Neural cell (in vitro differentiated cells): ENCODE data around the gene DDI1. TPM values are rescaled to one million over a fixed set of nuclear protein-coding genes. Genes with fewer than 3 reads are reported as not detected.

ENCODE experiments used
- H2AFZ ChIP-seq: fragments of 200-600, 300-800 bp; sonication (generic), shearing (Covaris generic); 2 replicates; pipeline ENCODE4 v1.6.0; 2014; ENCODE audit warnings: low read depth, mild to moderate bottlenecking, antibody characterized with exemption, low read length, moderate library complexity
- H3F3A ChIP-seq: fragments of 200-600 bp; shearing (Covaris generic); 2 replicates; pipeline ENCODE4 v1.6.1; 2016; ENCODE audit warnings: mild to moderate bottlenecking, moderate library complexity, mixed read lengths, antibody characterized with exemption, low read length; ENCODE audit not compliant: insufficient read depth, poor library complexity, severe bottlenecking
- H3K27ac ChIP-seq: fragments of 200-600, 300-800 bp; sonication (generic), shearing (Covaris generic); 2 replicates; pipeline ENCODE4 v1.5.1; 2014; ENCODE audit warnings: mild to moderate bottlenecking, low read length, moderate library complexity
- H3K27me3 ChIP-seq: fragments of 300-800, 200-600 bp; sonication (generic), shearing (Covaris generic); 2 replicates; pipeline ENCODE4 v1.6.0; 2014; ENCODE audit warnings: mild to moderate bottlenecking, low read depth, low read length, moderate library complexity; ENCODE audit not compliant: insufficient read depth
- H3K36me3 ChIP-seq: fragments of 300-800, 200-600 bp; sonication (generic), shearing (Covaris generic); 2 replicates; pipeline ENCODE4 v1.5.1; 2014; ENCODE audit warnings: mild to moderate bottlenecking, antibody characterized with exemption, low read length, moderate library complexity; ENCODE audit not compliant: insufficient read depth
- H3K4me2 ChIP-seq: fragments of 300-800, 200-600 bp; sonication (generic), shearing (Covaris generic); 2 replicates; pipeline ENCODE4 v1.6.0; 2014; ENCODE audit warnings: mild to moderate bottlenecking, low read length
- H3K4me3 ChIP-seq: fragments of 300-800, 200-600 bp; sonication (generic), shearing (Covaris generic); 2 replicates; pipeline ENCODE4 v1.5.1; 2014; ENCODE audit warnings: mild to moderate bottlenecking, low read length, moderate library complexity
- H3K79me2 ChIP-seq: fragments of 200-600 bp; shearing (Covaris generic); replicated peaks from 2 replicates; pipeline ENCODE4 v1.6.0; 2014; ENCODE audit warnings: mild to moderate bottlenecking, low read length, moderate library complexity; ENCODE audit not compliant: insufficient read depth
- H3K9ac ChIP-seq: fragments of 300-800, 200-600 bp; sonication (generic), shearing (Covaris generic); 2 replicates; pipeline ENCODE4 v1.6.1; 2016; ENCODE audit warnings: mild to moderate bottlenecking, low read length, mixed read lengths
- H3K9me2 ChIP-seq: fragments of 200-600 bp; shearing (Covaris generic); 2 replicates; pipeline ENCODE4 v1.6.1; 2016; ENCODE audit warnings: mild to moderate bottlenecking, low read length, mixed read lengths; ENCODE audit not compliant: insufficient read depth
- H3K9me3 ChIP-seq: fragments of 200-600, 300-800 bp; sonication (generic), shearing (Covaris generic); 2 replicates; pipeline ENCODE4 v1.6.1; 2016; ENCODE audit warnings: mild to moderate bottlenecking, mixed run types, low read length, moderate library complexity, mixed read lengths
- H4K20me1 ChIP-seq: fragments of 200-600 bp; shearing (Covaris generic); 2 replicates; pipeline ENCODE4 v1.6.1; 2016; ENCODE audit warnings: mild to moderate bottlenecking, mixed run types; ENCODE audit not compliant: insufficient read depth
- CTCF ChIP-seq: fragments of 450-650 bp; IDR thresholded peaks from 2 replicates; pipeline ENCODE4 v1.5.1; 2014; ENCODE audit warnings: antibody characterized with exemption, mild to moderate bottlenecking, moderate library complexity; ENCODE audit not compliant: poor library complexity, severe bottlenecking
- EP300 ChIP-seq: fragments of 450-650 bp; conservative IDR thresholded peaks from 2 replicates; pipeline ENCODE4 v1.6.1; 2014; ENCODE audit warnings: antibody characterized with exemption, mild to moderate bottlenecking, moderate library complexity; ENCODE audit not compliant: poor library complexity, severe bottlenecking
- EZH2 ChIP-seq: fragments of 200-600, 300-800 bp; shearing (Covaris generic), sonication (generic); IDR thresholded peaks from 2 replicates; pipeline ENCODE4 v1.6.1; 2014; ENCODE audit warnings: antibody characterized with exemption, low read length, borderline replicate concordance, mild to moderate bottlenecking; ENCODE audit not compliant: insufficient read depth, poor library complexity, severe bottlenecking
- MXI1 ChIP-seq: fragments of 450-650 bp; conservative IDR thresholded peaks from 2 replicates; pipeline ENCODE4 v1.6.1; 2014; ENCODE audit warnings: antibody characterized with exemption, mild to moderate bottlenecking; ENCODE audit not compliant: poor library complexity, severe bottlenecking
- POLR2AphosphoS5 ChIP-seq: IDR thresholded peaks from 2 replicates; pipeline ENCODE4 v1.6.1; 2012
- RAD21 ChIP-seq: fragments of 450-650 bp; conservative IDR thresholded peaks from 2 replicates; pipeline ENCODE4 v1.6.1; 2014; ENCODE audit warnings: antibody characterized with exemption, mild to moderate bottlenecking, moderate library complexity
- REST ChIP-seq: IDR thresholded peaks from 2 replicates; pipeline ENCODE4 v1.6.1; 2012; ENCODE audit warnings: borderline replicate concordance
- SMC3 ChIP-seq: fragments of 450-650 bp; conservative IDR thresholded peaks from 2 replicates; pipeline ENCODE4 v1.6.1; 2014; ENCODE audit warnings: antibody characterized with exemption, mild to moderate bottlenecking, moderate library complexity; ENCODE audit not compliant: poor library complexity
- polyA plus RNA-seq: library from polyadenylated mRNA; depleted of rRNA; stranded (reverse); fragments of >200 nt; gene quantifications from 2 replicates; pipeline ENCODE4 v1.2.3, GENCODE V29; 2014

DDI1 gene
- polyA plus RNA-seq, 1 donor from 2014 or later, result not detected

GRCh38 chr11:104060004-104060794 lies 23.8 kb downstream of the DDI1 start:
- H3K9me2 ChIP-seq, result no peaks in the 10 kb centered on the region
- H3K9me3 ChIP-seq, result no peaks in the 10 kb centered on the region
- TF ChIP-seq EZH2, result no peak
- no peak for TF ChIP-seq SMC3
- TF ChIP-seq REST, result no peak
- H3K9ac ChIP-seq, result no peak overlapping the region
- H2AFZ ChIP-seq, result no peak overlapping the region
- no peak overlapping the region for H3K27ac ChIP-seq
- H4K20me1 ChIP-seq, result no peaks in the 10 kb centered on the region
- H3K4me3 ChIP-seq, result no peak overlapping the region
- no peaks in the 10 kb centered on the region for H3K79me2 ChIP-seq
- no peaks in the 10 kb centered on the region for H3K27me3 ChIP-seq
- H3K36me3 ChIP-seq, result no peaks in the 10 kb centered on the region
- H3K4me2 ChIP-seq, result no peak overlapping the region
- H3F3A ChIP-seq, result no peaks in the 10 kb centered on the region

GRCh38 chr11:104060820-104061219 lies 24.4 kb downstream of the DDI1 start:
- Histone ChIP-seq H3K9ac (no peak overlapping the region), H3K27ac (no peak overlapping the region), H3F3A (no peaks in the 10 kb centered on the region), H3K36me3 (no peaks in the 10 kb centered on the region), H3K79me2 (no peaks in the 10 kb centered on the region), H3K27me3 (no peaks in the 10 kb centered on the region), H4K20me1 (no peaks in the 10 kb centered on the region), H3K9me2 (no peaks in the 10 kb centered on the region), H3K9me3 (no peaks in the 10 kb centered on the region), H2AFZ (no peak overlapping the region), H3K4me2 (no peak overlapping the region), H3K4me3 (no peak overlapping the region)
- no peak for TF ChIP-seq EZH2
- TF ChIP-seq SMC3, result no peak
- TF ChIP-seq CTCF, result no peak
- no peak for TF ChIP-seq MXI1
- no peak for TF ChIP-seq POLR2AphosphoS5
- no peak for TF ChIP-seq EP300
- no peak for TF ChIP-seq RAD21
